Neuron (in vitro differentiated cells): ENCODE measurements around the gene POC1A.
"Not testable (repeated sequence)": the region's sequence is repeated elsewhere in the genome, so short reads cannot be mapped to it uniquely, and the experiment has no call there.

ENCODE experiments used
- H2AFZ ChIP-seq: one replicate; pipeline ENCODE4 v1.6.1; 2013; ENCODE audit warnings: low read depth, mild to moderate bottlenecking, inconsistent platforms, low read length, moderate library complexity
- H3K27me3 ChIP-seq: one replicate; pipeline ENCODE4 v1.6.1; 2013; ENCODE audit warnings: low read length; ENCODE audit not compliant: insufficient read depth
- H3K36me3 ChIP-seq: one replicate; pipeline ENCODE4 v1.6.1; 2013; ENCODE audit warnings: low read length; ENCODE audit not compliant: insufficient read depth
- H3K4me1 ChIP-seq: one replicate; pipeline ENCODE4 v1.6.1; 2013; ENCODE audit warnings: low read length; ENCODE audit not compliant: insufficient read depth
- H3K4me3 ChIP-seq: 2 replicates; pipeline ENCODE4 v1.5.1; 2013; ENCODE audit warnings: mild to moderate bottlenecking, low read length, moderate library complexity
- H3K9me3 ChIP-seq: one replicate; pipeline ENCODE4 v1.6.1; 2013; ENCODE audit warnings: low read length

The POC1A gene

DNA sequence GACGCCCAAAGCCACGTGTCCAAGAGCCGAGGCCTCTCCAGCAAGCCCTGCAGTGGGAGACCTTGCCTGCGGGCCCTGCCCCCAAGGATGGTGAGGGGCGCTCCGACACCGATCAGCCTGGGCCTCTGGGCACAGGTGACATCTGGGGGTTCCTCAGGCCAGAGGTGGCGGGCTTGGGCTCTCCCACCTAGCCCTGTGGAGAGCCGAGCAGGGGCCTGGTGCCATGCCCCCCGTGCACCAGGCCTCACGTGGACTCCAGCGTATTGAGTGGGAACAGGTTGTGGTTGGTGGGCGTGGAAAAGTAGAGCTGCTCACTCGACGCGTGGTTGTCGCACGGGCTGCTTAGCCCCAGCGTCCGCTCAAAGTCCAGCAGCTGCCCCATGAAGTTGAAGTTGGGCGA, 103.7 kb downstream of the POC1A start:
- Histone ChIP-seq H2AFZ (no peak overlapping the region), H3K36me3 (peaks cover 29% of the 10 kb centered on the region), H3K4me1 (peaks cover 11% of the 10 kb centered on the region)

DNA sequence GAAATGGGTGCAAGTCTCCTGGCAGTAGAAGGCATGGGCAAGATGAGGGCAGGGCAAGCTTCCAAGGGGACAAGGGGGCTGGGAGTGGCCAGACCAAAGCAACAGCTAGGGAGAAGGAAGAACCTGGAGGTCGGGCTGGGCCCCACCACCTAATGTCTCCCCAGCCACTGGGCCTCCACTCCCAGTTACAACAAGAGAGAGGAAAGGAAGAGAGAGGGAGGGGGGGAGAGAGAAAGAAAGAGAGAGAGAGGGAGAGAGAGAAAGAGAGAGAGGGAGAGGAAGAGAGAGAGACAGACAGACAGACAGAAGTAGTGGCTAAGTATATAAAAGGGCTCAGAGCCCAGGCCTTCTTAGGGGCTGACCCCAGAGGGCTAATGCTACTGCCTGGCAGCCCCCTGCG, 104.7 kb downstream of the POC1A start:
- H3K36me3 ChIP-seq = peaks cover 29% of the 10 kb centered on the region
- no peak overlapping the region for H3K4me3 ChIP-seq
- no peaks in the 10 kb centered on the region for H3K9me3 ChIP-seq
- H3K4me1 ChIP-seq = peaks cover 12% of the 10 kb centered on the region
- H2AFZ ChIP-seq = no peak overlapping the region
- no peaks in the 10 kb centered on the region for H3K27me3 ChIP-seq

More for the DNA sequence above, 103.7 kb downstream of the POC1A start:
- no peaks in the 10 kb centered on the region for H3K9me3 ChIP-seq
- no peaks in the 10 kb centered on the region for H3K27me3 ChIP-seq
- no peak overlapping the region for H3K4me3 ChIP-seq

GRCh38 chr3:52047295-52047960, 106.8 kb downstream of the POC1A start:
- Histone ChIP-seq H3K27me3 (no peaks in the 10 kb centered on the region), H3K4me1 (peaks cover 12% of the 10 kb centered on the region), H2AFZ (no peak overlapping the region), H3K4me3 (no peak overlapping the region), H3K9me3 (no peaks in the 10 kb centered on the region), H3K36me3 (peaks cover 24% of the 10 kb centered on the region)

GRCh38 chr3:52046902-52047239, 107.4 kb downstream of the POC1A start:
- peaks cover 12% of the 10 kb centered on the region for H3K4me1 ChIP-seq
- no peaks in the 10 kb centered on the region for H3K27me3 ChIP-seq
- peaks cover 20% of the 10 kb centered on the region for H3K36me3 ChIP-seq
- no peak overlapping the region for H3K4me3 ChIP-seq
- no peaks in the 10 kb centered on the region for H3K9me3 ChIP-seq
- no peak overlapping the region for H2AFZ ChIP-seq

DNA sequence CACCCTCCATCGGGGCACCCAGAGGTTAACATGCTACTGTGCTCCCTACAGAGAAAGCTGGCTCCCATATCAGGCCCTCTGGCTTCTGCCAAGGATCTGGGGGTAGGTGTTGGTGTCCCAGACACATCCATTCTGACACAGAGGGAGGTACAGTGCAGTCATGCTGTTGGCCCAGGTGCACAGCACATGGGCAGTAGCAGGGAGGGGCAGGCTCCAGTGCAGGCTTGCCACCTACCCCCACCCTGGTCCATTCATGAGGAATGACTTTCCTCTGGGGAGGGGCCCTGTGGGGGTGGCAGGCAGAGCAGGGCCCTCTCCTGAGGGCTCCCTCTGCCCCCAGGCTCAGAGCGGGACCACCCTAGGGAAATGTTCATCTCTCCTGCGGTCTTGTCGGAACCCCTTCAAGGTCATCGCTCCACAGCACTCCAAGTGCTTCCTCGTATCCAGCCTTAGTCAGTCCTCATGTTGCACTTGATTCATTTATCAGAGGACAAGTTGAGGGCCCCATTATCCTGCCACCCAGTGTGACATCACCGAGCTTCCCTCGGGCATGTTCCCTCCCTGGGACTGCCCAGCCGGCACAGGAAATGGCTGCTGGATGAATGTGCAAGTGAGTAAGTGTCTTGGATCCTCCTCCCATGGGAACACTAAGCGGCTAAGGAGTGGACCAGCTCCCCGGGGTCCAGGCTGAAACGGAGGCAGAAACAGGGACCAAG, 107.9 kb downstream of the POC1A start:
- H3K4me1 ChIP-seq = peaks cover 12% of the 10 kb centered on the region

GRCh38 chr3:52044869-52045619, 109.2 kb downstream of the POC1A start:
- H2AFZ ChIP-seq = no peak overlapping the region
- peaks cover 3% of the 10 kb centered on the region for H3K36me3 ChIP-seq
- H3K9me3 ChIP-seq = no peaks in the 10 kb centered on the region
- no peaks in the 10 kb centered on the region for H3K27me3 ChIP-seq
- H3K4me1 ChIP-seq = peaks cover 15% of the 10 kb centered on the region
- no peak overlapping the region for H3K4me3 ChIP-seq

More for the DNA sequence above, 107.9 kb downstream of the POC1A start:
- Histone ChIP-seq H3K4me3 (no peak overlapping the region), H3K27me3 (no peaks in the 10 kb centered on the region), H2AFZ (no peak overlapping the region), H3K9me3 (no peaks in the 10 kb centered on the region), H3K36me3 (peaks cover 14% of the 10 kb centered on the region)

- no peak overlapping the region for H3K4me3 ChIP-seq
- peaks cover 16% of the 10 kb centered on the region for H3K4me1 ChIP-seq
- no peaks in the 10 kb centered on the region for H3K36me3 ChIP-seq
- H3K27me3 ChIP-seq = peaks cover 10% of the 10 kb centered on the region
- no peak overlapping the region for H2AFZ ChIP-seq
- no peaks in the 10 kb centered on the region for H3K9me3 ChIP-seq
Measured at GRCh38 chr3:52043750-52044149, 110.5 kb downstream of the POC1A start.

- not testable (repeated sequence) for H2AFZ ChIP-seq, H3K4me3 ChIP-seq, H3K36me3 ChIP-seq, H3K9me3 ChIP-seq
- Histone ChIP-seq H3K4me1 (peaks cover 16% of the 10 kb centered on the region), H3K27me3 (peaks cover 15% of the 10 kb centered on the region)
Measured at GRCh38 chr3:52043039-52043438, 111.2 kb downstream of the POC1A start.

GRCh38 chr3:52041118-52041731, 113.0 kb downstream of the POC1A start:
- Histone ChIP-seq H3K4me3 (no peak overlapping the region), H3K9me3 (no peaks in the 10 kb centered on the region), H3K36me3 (no peaks in the 10 kb centered on the region), H3K4me1 (peaks cover 16% of the 10 kb centered on the region), H3K27me3 (peaks cover 21% of the 10 kb centered on the region), H2AFZ (no peak overlapping the region)

- Histone ChIP-seq H2AFZ (no peak overlapping the region), H3K4me1 (peaks cover 10% of the 10 kb centered on the region), H3K36me3 (no peaks in the 10 kb centered on the region), H3K4me3 (no peak overlapping the region), H3K9me3 (no peaks in the 10 kb centered on the region), H3K27me3 (peaks cover 26% of the 10 kb centered on the region)
Measured at GRCh38 chr3:52040600-52040999, 113.6 kb downstream of the POC1A start.

GRCh38 chr3:52039846-52040245, 114.4 kb downstream of the POC1A start:
- H3K4me3 ChIP-seq = no peak overlapping the region
- H3K9me3 ChIP-seq = no peaks in the 10 kb centered on the region
- peaks cover 4% of the 10 kb centered on the region for H3K4me1 ChIP-seq
- H2AFZ ChIP-seq = no peak overlapping the region
- H3K36me3 ChIP-seq = no peaks in the 10 kb centered on the region
- H3K27me3 ChIP-seq = peaks cover 28% of the 10 kb centered on the region

DNA sequence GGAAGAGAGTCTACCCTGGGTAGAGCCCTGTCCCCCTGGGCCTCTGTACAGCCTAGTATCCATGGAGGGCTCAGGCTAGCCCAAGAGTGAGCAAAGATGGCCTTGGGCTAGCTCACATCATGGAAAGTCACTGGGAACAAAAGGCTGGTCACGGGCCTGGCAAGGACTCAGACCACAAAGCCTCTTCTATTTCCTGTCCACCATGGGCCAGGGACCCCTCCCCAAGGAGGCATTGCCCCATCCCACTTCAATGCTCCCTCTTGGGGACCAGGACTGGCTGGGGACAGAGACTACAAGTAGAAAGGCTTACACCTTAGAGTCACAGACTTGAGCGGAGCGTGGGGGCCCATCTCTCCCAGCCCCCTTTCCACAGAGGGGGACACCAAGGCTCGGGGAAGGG, 114.8 kb downstream of the POC1A start:
- Histone ChIP-seq H3K9me3 (no peaks in the 10 kb centered on the region), H3K4me3 (no peak overlapping the region), H3K36me3 (no peaks in the 10 kb centered on the region), H3K4me1 (peaks cover 4% of the 10 kb centered on the region), H2AFZ (no peak overlapping the region), H3K27me3 (peaks cover 28% of the 10 kb centered on the region)

DNA sequence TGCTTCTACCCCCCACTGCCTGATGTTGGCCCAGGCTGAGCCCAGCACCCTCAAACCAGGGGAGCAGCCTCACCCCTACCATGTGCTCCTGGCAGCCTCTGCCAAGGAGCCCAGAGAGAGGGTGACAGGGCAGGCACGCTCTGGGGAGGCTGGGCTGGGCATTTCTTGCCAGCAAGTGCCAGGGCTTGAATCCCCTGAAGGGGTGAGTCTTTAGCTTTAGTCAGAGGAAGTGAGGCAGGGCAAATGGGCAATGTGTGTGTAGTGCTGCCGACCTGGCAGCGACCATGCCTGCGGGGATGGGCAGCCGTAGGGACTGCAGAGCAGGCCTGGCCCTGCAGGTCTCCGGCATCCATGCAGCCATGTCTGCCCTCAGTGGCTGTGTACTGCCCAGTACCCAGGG, 116.0 kb downstream of the POC1A start:
- H3K36me3 ChIP-seq = no peaks in the 10 kb centered on the region
- H3K9me3 ChIP-seq = no peaks in the 10 kb centered on the region
- H2AFZ ChIP-seq = no peak overlapping the region
- H3K4me3 ChIP-seq = no peak overlapping the region
- H3K4me1 ChIP-seq = peaks cover 4% of the 10 kb centered on the region
- H3K27me3 ChIP-seq = peaks cover 28% of the 10 kb centered on the region
